SK-N-SH (cell line): ENCODE data around the gene USP46. TPM values are rescaled to one million over a fixed set of nuclear protein-coding genes. Genes with fewer than 3 reads are reported as not detected.

Source experiments
- CTCF ChIA-PET: fragments of 300-600, 350-600 bp; formaldehyde crosslinking; extraction: SDS; loops from one replicate; lab custom pipeline; 2021; lab: Yijun Ruan, JAX
- POLR2A ChIA-PET: fragments of 350-600 bp; sonication (Branson Sonifier 250); formaldehyde crosslinking; extraction: SDS; loops from one replicate; lab custom pipeline; 2020; ENCODE audit warnings: antibody characterized with exemption, inconsistent platforms; lab: Yijun Ruan, JAX
- DNase-seq: peaks from one replicate; pipeline ENCODE4 v3.0.0; 2012
- H2AFZ ChIP-seq: fragments of 200-600 bp; sonication (generic); 2 replicates; pipeline ENCODE4 v1.8.1; 2016; ENCODE audit warnings: antibody characterized with exemption, mild to moderate bottlenecking, low read depth
- H3F3A ChIP-seq: fragments of 200-600 bp; sonication (generic); replicated peaks from 2 replicates; pipeline ENCODE3; 2016; ENCODE audit warnings: antibody characterized with exemption, mild to moderate bottlenecking; ENCODE audit not compliant: insufficient read depth
- H3K27ac ChIP-seq, 2 experiments: fragments of 200-500 bp in 1 of 2; fragments of 200-600 bp in 1 of 2; sonication (Bioruptor generic) in 1 of 2; sonication (generic), shearing (Covaris generic) in 1 of 2; 2 replicates each; pipeline versions ENCODE4 v1.5.1 to v1.6.1; 2014 to 2016; ENCODE audit warnings: low read depth in 2 of 2, inconsistent platforms in 1 of 2, low read length in 1 of 2, mild to moderate bottlenecking in 1 of 2, mixed read lengths in 1 of 2
- H3K27me3 ChIP-seq: fragments of 200-600 bp; sonication (generic), shearing (Covaris generic); 2 replicates; pipeline ENCODE4 v1.6.1; 2016; ENCODE audit warnings: mixed run types; ENCODE audit not compliant: insufficient read depth
- H3K36me3 ChIP-seq, 2 experiments: fragments of 200-500 bp in 1 of 2; fragments of 200-600 bp in 1 of 2; sonication (Bioruptor generic) in 1 of 2; sonication (generic) in 1 of 2; replicated peaks in 1 of 2; 2 replicates each; pipeline versions ENCODE3 to v1.5.1; 2014 to 2016; ENCODE audit warnings: low read length in 1 of 2, mild to moderate bottlenecking in 1 of 2; ENCODE audit not compliant: insufficient read depth in 2 of 2, control insufficient read depth in 1 of 2
- H3K4me1 ChIP-seq, 2 experiments: fragments of 200-500 bp in 1 of 2; fragments of 200-600 bp in 1 of 2; sonication (Bioruptor generic) in 1 of 2; sonication (generic), shearing (Covaris generic) in 1 of 2; 2 replicates each; pipeline versions ENCODE4 v1.5.1 to v1.6.1; 2014 to 2016; ENCODE audit warnings: low read depth in 1 of 2, low read length in 1 of 2, mixed run types in 1 of 2; ENCODE audit not compliant: insufficient read depth in 2 of 2, control insufficient read depth in 1 of 2
- H3K4me2 ChIP-seq: fragments of 200-600 bp; sonication (generic), shearing (Covaris generic); 2 replicates; pipeline ENCODE4 v1.6.1; 2017; ENCODE audit warnings: mixed run types
- H3K4me3 ChIP-seq, 2 experiments: fragments of 200-500 bp in 1 of 2; fragments of 200-600 bp in 1 of 2; sonication (Bioruptor generic) in 1 of 2; sonication (generic), shearing (Covaris generic) in 1 of 2; 2 replicates each; pipeline versions ENCODE4 v1.5.1 to v1.8.1; 2014 to 2016; ENCODE audit warnings: low read depth in 2 of 2, inconsistent platforms in 1 of 2, low read length in 1 of 2, mild to moderate bottlenecking in 1 of 2, mixed read lengths in 1 of 2, moderate library complexity in 1 of 2
- H3K79me2 ChIP-seq: fragments of 200-600 bp; sonication (generic); 2 replicates; pipeline ENCODE4 v1.8.1; 2017; ENCODE audit warnings: mild to moderate bottlenecking; ENCODE audit not compliant: insufficient read depth
- H3K9ac ChIP-seq: fragments of 200-600 bp; sonication (generic); 2 replicates; pipeline ENCODE4 v1.6.1; 2017; ENCODE audit warnings: mixed run types
- H3K9me2 ChIP-seq: fragments of 200-600 bp; sonication (generic); 2 replicates; pipeline ENCODE4 v1.6.1; 2017; ENCODE audit warnings: mixed run types
- H3K9me3 ChIP-seq: fragments of 200-600 bp; sonication (generic); 2 replicates; pipeline ENCODE4 v1.6.1; 2017; ENCODE audit warnings: mixed run types, mild to moderate bottlenecking, moderate library complexity
- H4K20me1 ChIP-seq: fragments of 200-600 bp; sonication (generic); 2 replicates; pipeline ENCODE4 v1.6.1; 2017; ENCODE audit warnings: mild to moderate bottlenecking, mixed run types; ENCODE audit not compliant: insufficient read depth
- EP300 ChIP-seq, 2 experiments: IDR thresholded peaks; 2 replicates each; pipeline versions ENCODE4 v1.4.0 to v1.6.1; 2012; ENCODE audit warnings: borderline replicate concordance in 1 of 2, low read depth in 1 of 2, low read length in 1 of 2
- FOSL2 ChIP-seq: IDR thresholded peaks from 2 replicates; pipeline ENCODE4 v1.4.0; 2012; ENCODE audit warnings: low read depth, mild to moderate bottlenecking, moderate library complexity, borderline replicate concordance
- FOXM1 ChIP-seq: IDR thresholded peaks from 2 replicates; pipeline ENCODE4 v1.4.0; 2012; ENCODE audit warnings: low read depth, mild to moderate bottlenecking
- GABPA ChIP-seq: IDR thresholded peaks from 2 replicates; pipeline ENCODE4 v1.4.0; 2012; ENCODE audit warnings: low read depth, mild to moderate bottlenecking
- GATA2 ChIP-seq: sonication (generic); formaldehyde crosslinking; IDR thresholded peaks from 2 replicates; pipeline ENCODE4 v1.5.0; 2020; ENCODE audit warnings: mild to moderate bottlenecking, missing genetic modification reagents
- MAX ChIP-seq: IDR thresholded peaks from 2 replicates; pipeline ENCODE4 v1.4.0; 2012; ENCODE audit warnings: low read depth
- MXI1 ChIP-seq: IDR thresholded peaks from 2 replicates; pipeline ENCODE4 v1.6.1; 2012; ENCODE audit warnings: mild to moderate bottlenecking, low read depth, low read length, improper control_type of control experiment
- NFIC ChIP-seq: IDR thresholded peaks from 2 replicates; pipeline ENCODE4 v1.4.0; 2012; ENCODE audit warnings: borderline replicate concordance
- NRF1 ChIP-seq: IDR thresholded peaks from 2 replicates; pipeline ENCODE4 v1.6.1; 2012; ENCODE audit warnings: low read depth, mild to moderate bottlenecking, low read length
- RAD21 ChIP-seq: IDR thresholded peaks from 2 replicates; pipeline ENCODE4 v1.6.1; 2012; ENCODE audit warnings: mild to moderate bottlenecking, low read length
- RCOR1 ChIP-seq: fragments of 150-350 bp; IDR thresholded peaks from 2 replicates; pipeline ENCODE4 v1.6.1; 2017; ENCODE audit warnings: antibody characterized with exemption, low read length
- RXRA ChIP-seq: IDR thresholded peaks from 2 replicates; pipeline ENCODE4 v1.4.0; 2012; ENCODE audit warnings: low read depth, mild to moderate bottlenecking, borderline replicate concordance
- TCF12 ChIP-seq: IDR thresholded peaks from 2 replicates; pipeline ENCODE4 v1.4.0; 2012
- TEAD4 ChIP-seq: IDR thresholded peaks from 2 replicates; pipeline ENCODE4 v1.4.0; 2012; ENCODE audit warnings: mild to moderate bottlenecking, borderline replicate concordance; ENCODE audit not compliant: insufficient read depth
- USF1 ChIP-seq: IDR thresholded peaks from 2 replicates; pipeline ENCODE4 v1.4.0; 2012; ENCODE audit warnings: low read depth, borderline replicate concordance
- USF2 ChIP-seq: fragments of 150-350 bp; IDR thresholded peaks from 2 replicates; pipeline ENCODE4 v1.6.1; 2017; ENCODE audit warnings: antibody characterized with exemption, low read length, low read depth, borderline replicate concordance
- YY1 ChIP-seq: IDR thresholded peaks from 2 replicates; pipeline ENCODE4 v1.4.0; 2012; ENCODE audit warnings: low read depth, mild to moderate bottlenecking
- WGBS: methylation state at CpG from one replicate; pipeline ENCODE4 v1.1.6; 2017; ENCODE audit warnings: low lambda C conversion rate; 5-methylcytosine and 5-hydroxymethylcytosine counted together
- polyA plus RNA-seq, 3 experiments: library from polyadenylated mRNA; depleted of rRNA; stranded (reverse); fragments of >200 nt; gene quantifications; 2 replicates each; pipeline ENCODE4 v1.2.3, GENCODE V29; 2012
- TF ChIP-seq, protein P1 (sequence below): IDR thresholded peaks from 2 replicates; pipeline ENCODE4 v1.4.0; 2012; ENCODE audit warnings: low read depth, borderline replicate concordance

USP46 gene
- polyA plus RNA-seq, 1 of the 3 experiments (the other 2 are of a cell fraction), result 4.5 TPM

DNA sequence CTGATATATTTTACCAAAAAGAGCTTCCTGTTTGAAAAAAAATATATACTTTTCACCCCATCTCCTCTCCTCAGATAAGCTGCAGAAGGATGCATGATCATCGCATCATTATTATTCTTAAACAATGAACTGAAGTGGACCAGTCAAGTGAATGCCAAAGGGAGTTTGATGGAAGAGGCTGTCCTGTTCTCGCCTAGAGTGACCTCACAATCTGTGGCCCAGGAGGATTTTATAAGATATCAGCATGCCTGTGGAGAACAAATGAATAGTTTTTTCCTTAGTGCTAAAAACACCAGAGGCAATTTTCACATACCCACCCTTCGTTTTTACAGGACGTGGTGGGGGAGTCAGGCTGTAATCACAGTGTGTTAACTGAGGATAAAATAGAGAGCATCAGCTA, 112.7 kb downstream of the USP46 start:
- Histone ChIP-seq H3K36me3 (no peaks in the 10 kb centered on the region), H3K4me1 (peaks cover 0 to 8% of the 10 kb centered on the region in 2 experiments; a peak in 2 of 4 replicates), H3K27ac (no peak overlapping the region), H3K9me3 (no peaks in the 10 kb centered on the region), H3K27me3 (no peaks in the 10 kb centered on the region), H3K9me2 (no peaks in the 10 kb centered on the region), H3K4me2 (no peak overlapping the region), H3K9ac (no peak overlapping the region), H3F3A (no peaks in the 10 kb centered on the region), H2AFZ (no peak overlapping the region), H3K79me2 (no peaks in the 10 kb centered on the region), H4K20me1 (no peaks in the 10 kb centered on the region), H3K4me3 (no peak overlapping the region)
- CTCF ChIA-PET, result interaction anchor here (0.8 to 4.3 kb wide), 31 partner anchors 9 to 1688 kb away, joined by 3 to 135 read pairs (median 8); partner anchors contain the start of gene USP46
- POLR2A ChIA-PET, result interaction anchor here (1.4 to 1.7 kb wide), 2 partner anchors 165 to 436 kb away, joined by 5 to 8 read pairs; no protein-coding TSS in a partner anchor
- peak; percentile 14 for DNase-seq
- 60% methylated on average over 4 of the region's 4 CpGs for WGBS
- TF ChIP-seq YY1 (no peak), FOSL2 (no peak)
- TF ChIP-seq, protein P1, sequence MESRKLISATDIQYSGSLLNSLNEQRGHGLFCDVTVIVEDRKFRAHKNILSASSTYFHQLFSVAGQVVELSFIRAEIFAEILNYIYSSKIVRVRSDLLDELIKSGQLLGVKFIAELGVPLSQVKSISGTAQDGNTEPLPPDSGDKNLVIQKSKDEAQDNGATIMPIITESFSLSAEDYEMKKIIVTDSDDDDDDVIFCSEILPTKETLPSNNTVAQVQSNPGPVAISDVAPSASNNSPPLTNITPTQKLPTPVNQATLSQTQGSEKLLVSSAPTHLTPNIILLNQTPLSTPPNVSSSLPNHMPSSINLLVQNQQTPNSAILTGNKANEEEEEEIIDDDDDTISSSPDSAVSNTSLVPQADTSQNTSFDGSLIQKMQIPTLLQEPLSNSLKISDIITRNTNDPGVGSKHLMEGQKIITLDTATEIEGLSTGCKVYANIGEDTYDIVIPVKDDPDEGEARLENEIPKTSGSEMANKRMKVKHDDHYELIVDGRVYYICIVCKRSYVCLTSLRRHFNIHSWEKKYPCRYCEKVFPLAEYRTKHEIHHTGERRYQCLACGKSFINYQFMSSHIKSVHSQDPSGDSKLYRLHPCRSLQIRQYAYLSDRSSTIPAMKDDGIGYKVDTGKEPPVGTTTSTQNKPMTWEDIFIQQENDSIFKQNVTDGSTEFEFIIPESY, result no peak

GRCh38 chr4:52545099-52546069, 113.7 kb downstream of the USP46 start:
- Histone ChIP-seq H3K4me3 (peak overlapping the region; percentile 27 to 46; a peak in 2 of 4 replicates), H3K4me1 (peaks cover 0 to 8% of the 10 kb centered on the region in 2 experiments; a peak in 2 of 4 replicates), H3K79me2 (no peaks in the 10 kb centered on the region), H3K9ac (no peak overlapping the region), H4K20me1 (no peaks in the 10 kb centered on the region), H3K9me2 (no peaks in the 10 kb centered on the region), H3K9me3 (no peaks in the 10 kb centered on the region), H3K36me3 (no peaks in the 10 kb centered on the region), H3K27ac (peak overlapping the region in 1 of 2 experiments; percentile 47; a peak in 2 of 4 replicates), H3K4me2 (peak overlapping the region; percentile 41; the same call in 1 of the 2 replicates), H2AFZ (peak overlapping the region; percentile 58), H3F3A (no peaks in the 10 kb centered on the region), H3K27me3 (no peaks in the 10 kb centered on the region)
- WGBS, result 24% methylated on average over 13 of the region's 13 CpGs
- POLR2A ChIA-PET, result interaction anchor here (1.2 to 1.7 kb wide), 3 partner anchors 166 to 437 kb away, joined by 5 to 8 read pairs (median 5); no protein-coding TSS in a partner anchor
- DNase-seq, result peak; percentile 79
- CTCF ChIA-PET, result interaction anchor here (0.6 to 4.3 kb wide), 83 partner anchors 8 to 1689 kb away, joined by 3 to 135 read pairs (median 4); partner anchors contain the start of genes ERVMER34-1, RASL11B and USP46
- TF ChIP-seq TEAD4 (no peak), FOXM1 (no peak), USF1 (no peak), MAX (no peak), RCOR1 (peak; percentile 65), RAD21 (peak; percentile 98), EP300 (IDR thresholded peaks at IDR 0.05; ENCODE audit: borderline replicate concordance in 1 of 2, low read depth in 1 of 2, low read length in 1 of 2) (peak in 1 of 2 experiments; percentile 49; a peak in 1 of 4 replicates), USF2 (no peak), GATA2 (CRISPR knock-in tag) (peak; percentile 78), RXRA (no peak), MXI1 (0 out of 2 replicates have a peak, but pooled peaks have one; percentile 13), GABPA (no peak), TCF12 (no peak), NFIC (peak; percentile 91), YY1 (peak; percentile 38; the same call in 1 of the 2 replicates), NRF1 (no peak)
- TF ChIP-seq, protein P1, result no peak
